ENCODE data around the gene GYG1.

The GYG1 gene

GRCh38 chr3:148999806-149000205 is 8.5 kb downstream of the GYG1 start:
- H3K4me3 ChIP-seq (replicated peaks; ENCODE audit: low read depth, low read length) = no peak overlapping the region
- no peak for TF ChIP-seq CTCF (IDR thresholded peaks at IDR 0.05; ENCODE audit: low read length, missing control alignments)
- DNase-seq (ENCODE audit: low read depth) = peak; percentile 56

- DNase-seq (ENCODE audit: low read depth) = peak; percentile 64
- TF ChIP-seq CTCF (IDR thresholded peaks at IDR 0.05; ENCODE audit: low read length, missing control alignments) = no peak
- H3K4me3 ChIP-seq (replicated peaks; ENCODE audit: low read depth, low read length) = no peak overlapping the region
Observed at GRCh38 chr3:149000206-149000745, 8.9 kb downstream of the GYG1 start.

- TF ChIP-seq CTCF (IDR thresholded peaks at IDR 0.05; ENCODE audit: low read length, missing control alignments) = no peak
- no peak overlapping the region for H3K4me3 ChIP-seq (replicated peaks; ENCODE audit: low read depth, low read length)
- no peak for DNase-seq (ENCODE audit: low read depth)
Observed at GRCh38 chr3:149001727-149002126, 10.4 kb downstream of the GYG1 start.

- TF ChIP-seq CTCF (IDR thresholded peaks at IDR 0.05; ENCODE audit: low read length, missing control alignments) = no peak
- H3K4me3 ChIP-seq (replicated peaks; ENCODE audit: low read depth, low read length) = no peak overlapping the region
- DNase-seq (ENCODE audit: low read depth) = no peak
Observed at GRCh38 chr3:149003653-149004305, 12.4 kb downstream of the GYG1 start.

GRCh38 chr3:149004622-149005021 is 13.3 kb downstream of the GYG1 start:
- H3K4me3 ChIP-seq (replicated peaks; ENCODE audit: low read depth, low read length) = no peak overlapping the region
- TF ChIP-seq CTCF (IDR thresholded peaks at IDR 0.05; ENCODE audit: low read length, missing control alignments) = no peak
- no peak for DNase-seq (ENCODE audit: low read depth)

- H3K4me3 ChIP-seq (replicated peaks; ENCODE audit: low read depth, low read length) = no peak overlapping the region
- DNase-seq (ENCODE audit: low read depth) = peak; percentile 31
- no peak for TF ChIP-seq CTCF (IDR thresholded peaks at IDR 0.05; ENCODE audit: low read length, missing control alignments)
Observed at GRCh38 chr3:149005416-149005815, 14.1 kb downstream of the GYG1 start.

Measured in fibroblast of pulmonary artery (primary cell).